Heart left ventricle (tissue), 16 donors: Measurements from ENCODE around the gene LAMB4. TPM values are rescaled to one million over a fixed set of nuclear protein-coding genes. Genes with fewer than 3 reads are reported as not detected.

Source experiments
- ATAC-seq, 4 donors: fragments of 200-7000 bp; cut with Tn5 transposase; one replicate each; pipeline ENCODE4 v1.9.1; 2020 to 2022; ENCODE audit warnings: moderate library complexity in 4 of 4, mild to moderate bottlenecking in 3 of 4, moderate number of reproducible peaks in 1 of 4
- DNase-seq, 5 donors: peaks; one replicate each; pipeline ENCODE4 v3.0.0-alpha.2; 2020
- H3K27ac ChIP-seq, 12 donors: fragments of 200-600 bp; sonication (generic) in 4 of 12; one replicate each; pipeline versions ENCODE4 v1.5.0 to v1.8.0; 2016 to 2022; ENCODE audit warnings: mild to moderate bottlenecking in 2 of 12
- H3K27me3 ChIP-seq, 9 donors: fragments of 200-600 bp; sonication (generic) in 2 of 9; one replicate each; pipeline versions ENCODE4 v1.5.1 to v1.8.0; 2016 to 2022; ENCODE audit warnings: mild to moderate bottlenecking in 3 of 9
- H3K36me3 ChIP-seq, 9 donors: fragments of 200-600 bp; sonication (generic) in 2 of 9; one replicate each; pipeline versions ENCODE4 v1.5.0 to v1.8.0; 2018 to 2022; ENCODE audit warnings: mild to moderate bottlenecking in 2 of 9
- H3K4me1 ChIP-seq, 12 donors: fragments of 200-600 bp; sonication (generic) in 4 of 12; one replicate each; pipeline versions ENCODE4 v1.5.0 to v1.8.0; 2016 to 2022; ENCODE audit warnings: mild to moderate bottlenecking in 3 of 12
- H3K4me3 ChIP-seq, 12 donors: fragments of 200-600 bp; sonication (generic) in 4 of 12; one replicate each; pipeline versions ENCODE4 v1.5.0 to v1.8.0; 2017 to 2022; ENCODE audit warnings: mild to moderate bottlenecking in 9 of 12, moderate library complexity in 4 of 12
- H3K9me3 ChIP-seq, 12 donors: fragments of 200-600 bp; sonication (generic) in 4 of 12; one replicate each; pipeline versions ENCODE4 v1.5.0 to v1.8.0; 2016 to 2022; ENCODE audit warnings: mild to moderate bottlenecking in 1 of 12
- CTCF ChIP-seq, 12 donors: fragments of 200-600 bp; sonication (generic) in 4 of 12; IDR thresholded peaks; one replicate each; pipeline versions ENCODE4 v1.5.0 to v1.8.0; 2018 to 2022; ENCODE audit warnings: antibody characterized with exemption in 12 of 12, mild to moderate bottlenecking in 5 of 12
- POLR2A ChIP-seq, 2 donors: fragments of 450-650 bp; IDR thresholded peaks; one replicate each; pipeline ENCODE4 v1.6.1; 2017; ENCODE audit warnings: antibody characterized with exemption in 2 of 2, mild to moderate bottlenecking in 2 of 2, moderate library complexity in 2 of 2
- WGBS, 4 donors: extraction: QIAGEN DNeasy Blood & Tissue Kit in 2 of 4; methylation state at CpG; one replicate each; pipeline versions ENCODE4 v1.1.5 to v1.1.7; 2013 to 2018; 5-methylcytosine and 5-hydroxymethylcytosine counted together
- intact Hi-C, 10 donors: fragments of 100-400 bp; cut with DNase I; formaldehyde crosslinking; loops; one replicate each; pipeline versions ENCODE4 v1.11.1 to v1.14.2; 2022
- polyA plus RNA-seq, 2 donors: library from polyadenylated mRNA; stranded (reverse); fragments of 200-250 nt; gene quantifications; one replicate each; pipeline ENCODE4 v1.2.3, GENCODE V29; 2013
- total RNA-seq, 9 donors: library from RNA; depleted of rRNA in 2 of 9; stranded (reverse); fragments of >200 nt in 2 of 9; fragmentation: NEBNext Ultra II Directional in 3 of 9; extraction: Animal tissue kit (Norgen Biotek cat#: 25700) in 3 of 9; gene quantifications; one replicate each; pipeline versions ENCODE4 v1.1.0 to v1.2.4, GENCODE V29; 2016 to 2023
- donor health status: ischemic (EF 13 %, LVEDD 7.1; RV severe dilation, severe dysfunction).
- donor health status: healthy with polysubstance abuse.
- donor health status: DM: no; HTN: yes; CAD: no.
- donor health status: DM: no; HTN: no; CAD: no.
- donor health status: ischemic (EF 25% LVEDD 6.9; RV normal size, moderate dysfunction).
- donor health status: ischemic (EF 25% LVEDD 5.7; RV mildly dilated, moderate dysfunction).
- donor health status: healthy.
- donor health status: DM: yes; HTN: yes; CAD: no.
- donor health status: ischemic (EF 35%, LVEDD 5.7; RV mildly dilated, moderate dysfunction).
- donor health status: nonischemic (EF 11% LVEDD 7.7; RV severe dilation, severe dysfunction).
- donor health status: DM: yes; HTN: yes; CAD: no.
- donor health status: PGD.
- donor health status: ischemic (EF 29% LVEDD 5.4; RV normal size, mild dysfunction).
- donor health status: nonischemic (EF 23%, LVEDD 6.1; RV moderate dilation, normal function).

The LAMB4 gene
- total and polyA plus RNA-seq, 11 donors: 0.19 to 0.31 (median 0.26) TPM; not detected in 4

DNA sequence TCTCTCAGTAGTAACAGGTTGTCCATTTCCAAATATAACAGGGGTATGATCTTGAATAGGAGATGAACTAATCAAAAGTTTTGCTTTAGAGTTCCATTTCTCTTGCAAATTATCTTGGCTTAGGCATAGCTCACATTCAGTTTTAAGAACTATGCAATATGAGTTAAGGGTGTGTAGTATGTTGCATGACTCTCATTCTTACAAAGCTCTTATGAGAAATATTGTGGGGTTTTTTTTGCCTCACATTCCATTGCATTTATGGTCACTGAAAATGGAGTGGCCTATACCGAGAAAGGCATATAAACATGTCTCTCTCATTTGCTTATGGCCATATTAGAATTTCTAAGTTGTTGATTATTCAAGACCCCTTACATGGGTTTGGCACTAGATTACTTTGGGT is 78.7 kb downstream of the LAMB4 start:
- DNase-seq (no peak), ATAC-seq (no peak)
- intact Hi-C loops: no loop called here
- H3K36me3 ChIP-seq: no peaks in the 10 kb centered on the region
- H3K27ac ChIP-seq: no peak overlapping the region
- 36 to 90% (median 84%) methylated on average over 1 of the region's 1 CpG for WGBS, 4 donors
- no peak for TF ChIP-seq POLR2A (IDR thresholded peaks at IDR 0.05)
- H3K4me3 ChIP-seq: no peak overlapping the region
- peaks cover 0 to 9% (median 0%) of the 10 kb centered on the region in 12 donors for H3K4me1 ChIP-seq
- H3K27me3 ChIP-seq: no peaks in the 10 kb centered on the region
- no peaks in the 10 kb centered on the region for H3K9me3 ChIP-seq

DNA sequence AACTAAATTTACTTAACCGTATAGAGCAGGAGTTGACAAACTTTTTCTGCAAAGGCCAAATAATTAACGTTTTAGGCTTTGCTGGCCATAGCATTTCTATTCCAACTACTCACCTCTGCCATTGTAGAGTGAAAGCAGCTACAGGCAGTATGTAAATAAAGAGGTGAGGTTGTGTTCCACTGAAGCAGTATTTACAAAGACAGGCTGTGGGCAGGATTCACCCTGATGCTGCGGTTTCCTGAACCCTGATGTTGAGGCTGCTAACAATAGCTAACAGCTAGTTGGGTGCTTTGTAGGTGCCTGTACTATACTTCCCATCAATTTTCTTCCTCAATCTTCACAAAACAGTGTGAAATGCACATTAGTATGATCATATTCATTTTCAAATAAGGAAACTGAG is 80.2 kb downstream of the LAMB4 start:
- Histone ChIP-seq H3K4me3 (no peak overlapping the region), H3K36me3 (no peaks in the 10 kb centered on the region), H3K9me3 (no peaks in the 10 kb centered on the region), H3K4me1 (peaks cover 0 to 11% (median 1%) of the 10 kb centered on the region in 12 donors), H3K27ac (no peak overlapping the region), H3K27me3 (no peaks in the 10 kb centered on the region)
- 91 to 96% (median 93%) methylated on average over 3 of the region's 3 CpGs for WGBS, 4 donors
- DNase-seq (no peak), ATAC-seq (no peak)
- intact Hi-C loops: no loop called here
- no peak for TF ChIP-seq CTCF (IDR thresholded peaks at IDR 0.05)
- TF ChIP-seq POLR2A (IDR thresholded peaks at IDR 0.05): no peak

DNA sequence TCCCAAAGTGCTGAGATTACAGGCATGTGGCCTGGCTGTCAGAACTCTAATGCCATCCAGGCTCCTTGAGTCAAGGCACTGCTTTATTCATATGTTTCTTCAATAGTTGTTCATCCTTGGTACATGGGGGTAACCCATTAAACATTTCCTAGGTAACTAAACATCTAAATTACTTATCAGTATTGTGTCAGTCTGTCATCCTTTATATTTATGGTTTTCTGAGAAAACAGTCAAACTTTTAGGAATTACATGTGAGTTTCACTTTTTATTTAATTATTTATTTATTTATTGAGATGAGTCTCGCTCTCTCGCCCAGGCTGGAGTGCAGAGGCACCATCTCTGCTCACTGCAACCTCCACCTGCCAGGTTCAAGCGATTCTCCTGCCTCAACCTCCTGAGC is 81.7 kb downstream of the LAMB4 start:
- intact Hi-C loops: no loop called here
- 95 to 100% (median 97%) methylated on average over 3 of the region's 3 CpGs for WGBS, 4 donors
- H3K4me1 ChIP-seq: peaks cover 0 to 12% (median 1%) of the 10 kb centered on the region in 12 donors
- no peaks in the 10 kb centered on the region for H3K9me3 ChIP-seq
- no peak for TF ChIP-seq POLR2A (IDR thresholded peaks at IDR 0.05)
- TF ChIP-seq CTCF (IDR thresholded peaks at IDR 0.05): no peak
- H3K4me3 ChIP-seq: no peak overlapping the region
- H3K36me3 ChIP-seq: no peaks in the 10 kb centered on the region
- ATAC-seq: no peak
- no peak for DNase-seq
- no peak overlapping the region for H3K27ac ChIP-seq
- H3K27me3 ChIP-seq: no peaks in the 10 kb centered on the region

- DNase-seq (no peak), ATAC-seq (no peak)
- Histone ChIP-seq H3K9me3 (no peaks in the 10 kb centered on the region), H3K27ac (no peak overlapping the region), H3K4me3 (no peak overlapping the region), H3K36me3 (no peaks in the 10 kb centered on the region), H3K27me3 (no peaks in the 10 kb centered on the region), H3K4me1 (peaks cover 0 to 12% (median 1%) of the 10 kb centered on the region in 12 donors)
- WGBS, 4 donors: 89 to 93% (median 92%) methylated on average over 6 of the region's 6 CpGs
- intact Hi-C loops: no loop called here
- TF ChIP-seq POLR2A (IDR thresholded peaks at IDR 0.05) (no peak), CTCF (IDR thresholded peaks at IDR 0.05) (no peak)
These were observed 83.1 kb downstream of the LAMB4 start for GRCh38 chr7:108046952-108047506.

DNA sequence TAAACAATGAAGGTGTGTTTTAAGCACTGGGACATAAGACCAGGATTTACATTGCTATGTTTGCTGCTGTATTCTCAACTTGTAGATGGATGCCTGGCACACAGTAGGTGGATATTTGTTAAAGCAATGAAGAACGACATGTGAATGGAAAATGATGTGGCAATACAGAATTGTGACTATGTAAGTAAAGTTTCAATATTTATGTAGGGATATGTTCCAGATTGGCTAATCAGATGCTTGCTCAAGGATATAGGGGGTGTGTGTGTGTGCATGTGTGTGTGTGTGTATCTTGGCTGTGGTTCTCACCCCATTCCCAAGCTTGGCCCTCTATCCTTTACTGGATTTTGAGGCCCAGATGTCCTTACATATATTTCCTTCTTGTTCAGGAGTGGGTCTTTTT is 84.5 kb downstream of the LAMB4 start:
- WGBS, 4 donors: 71 to 87% (median 85%) methylated on average over 1 of the region's 1 CpG
- DNase-seq (no peak), ATAC-seq (peak in 1 of 4 donors; percentile 12)
- Histone ChIP-seq H3K36me3 (no peaks in the 10 kb centered on the region), H3K4me1 (peaks cover 0 to 12% (median 1%) of the 10 kb centered on the region in 12 donors), H3K27ac (peak overlapping the region in 1 of 12 donors; percentile 25), H3K9me3 (no peaks in the 10 kb centered on the region), H3K4me3 (no peak overlapping the region), H3K27me3 (no peaks in the 10 kb centered on the region)
- intact Hi-C loops: no loop called here
- TF ChIP-seq POLR2A (IDR thresholded peaks at IDR 0.05) (no peak), CTCF (IDR thresholded peaks at IDR 0.05) (no peak)
